ENCODE data around the gene MEF2C.
"Not testable (repeated sequence)": the region's sequence is repeated elsewhere in the genome, so short reads cannot be mapped to it uniquely, and the experiment has no call there.

The MEF2C gene

GRCh38 chr5:88883059-88883835 lies at the start of gene MEF2C:
Gene MEF2C, minus strand, starts transcription at chr5:88883184. Its CDS starts 59,396 bp downstream, at chr5:88823788.
- no peak for DNase-seq (ENCODE audit: low read depth)

DNA sequence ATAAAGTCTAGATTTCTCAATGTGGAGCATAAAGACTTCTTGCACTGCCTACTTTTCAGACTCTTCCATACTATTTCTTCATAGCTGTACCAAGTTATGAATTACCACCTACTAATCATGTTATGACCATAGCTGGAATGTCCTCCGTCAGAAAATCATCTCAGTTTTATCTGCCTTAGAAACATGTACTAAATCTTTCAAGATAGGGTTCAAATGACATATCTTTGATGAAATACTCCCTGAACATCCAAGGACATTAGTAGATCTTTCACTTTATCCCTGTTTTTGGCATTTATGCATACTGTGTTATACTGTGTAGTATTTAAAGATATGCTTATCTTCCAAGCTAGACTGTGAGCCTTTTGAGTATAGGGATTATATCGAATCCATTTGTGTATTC lies 49.6 kb upstream of the MEF2C start:
- no peak for DNase-seq (ENCODE audit: low read depth)

- DNase-seq (ENCODE audit: low read depth): no peak
Observed at GRCh38 chr5:88930335-88930734, 47.4 kb upstream of the MEF2C start.

DNA sequence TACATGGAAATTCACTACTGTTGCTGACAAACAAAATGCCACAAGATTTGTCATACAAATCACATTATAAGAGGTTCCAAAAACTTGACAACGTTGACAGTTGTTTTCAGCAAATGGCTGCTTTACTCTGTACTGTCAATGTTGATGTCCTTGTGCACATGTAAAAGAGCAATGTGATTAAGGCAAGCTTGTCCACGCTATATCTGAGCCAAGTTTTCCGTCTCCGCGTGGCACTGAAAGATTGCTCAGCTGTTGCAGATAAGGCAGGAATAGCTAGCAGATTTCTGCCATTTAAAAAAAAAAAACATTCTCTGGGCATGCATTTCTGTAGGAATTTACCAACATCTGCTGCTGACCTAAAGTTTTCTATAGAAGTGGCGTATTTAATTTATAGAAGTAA lies 46.4 kb upstream of the MEF2C start:
- DNase-seq (ENCODE audit: low read depth): no peak

DNA sequence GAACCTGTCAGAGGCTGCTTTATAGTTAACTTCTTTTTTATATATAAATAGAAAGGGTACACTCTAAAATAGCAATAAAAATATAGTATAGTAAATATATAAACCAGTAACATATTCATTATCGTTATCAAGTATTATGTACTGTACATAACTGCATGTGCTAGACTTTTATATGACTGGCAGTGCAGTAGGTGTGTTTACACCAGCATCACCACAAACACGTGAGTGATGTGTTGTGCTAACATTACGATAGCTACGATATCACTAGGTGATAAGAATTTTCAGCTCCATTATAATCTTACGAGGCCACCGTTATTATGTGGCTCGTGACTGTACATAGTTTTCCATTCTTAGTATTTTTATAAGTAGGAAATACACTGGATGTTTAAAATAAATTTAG lies 43.8 kb upstream of the MEF2C start:
- DNase-seq (ENCODE audit: low read depth): no peak

DNA sequence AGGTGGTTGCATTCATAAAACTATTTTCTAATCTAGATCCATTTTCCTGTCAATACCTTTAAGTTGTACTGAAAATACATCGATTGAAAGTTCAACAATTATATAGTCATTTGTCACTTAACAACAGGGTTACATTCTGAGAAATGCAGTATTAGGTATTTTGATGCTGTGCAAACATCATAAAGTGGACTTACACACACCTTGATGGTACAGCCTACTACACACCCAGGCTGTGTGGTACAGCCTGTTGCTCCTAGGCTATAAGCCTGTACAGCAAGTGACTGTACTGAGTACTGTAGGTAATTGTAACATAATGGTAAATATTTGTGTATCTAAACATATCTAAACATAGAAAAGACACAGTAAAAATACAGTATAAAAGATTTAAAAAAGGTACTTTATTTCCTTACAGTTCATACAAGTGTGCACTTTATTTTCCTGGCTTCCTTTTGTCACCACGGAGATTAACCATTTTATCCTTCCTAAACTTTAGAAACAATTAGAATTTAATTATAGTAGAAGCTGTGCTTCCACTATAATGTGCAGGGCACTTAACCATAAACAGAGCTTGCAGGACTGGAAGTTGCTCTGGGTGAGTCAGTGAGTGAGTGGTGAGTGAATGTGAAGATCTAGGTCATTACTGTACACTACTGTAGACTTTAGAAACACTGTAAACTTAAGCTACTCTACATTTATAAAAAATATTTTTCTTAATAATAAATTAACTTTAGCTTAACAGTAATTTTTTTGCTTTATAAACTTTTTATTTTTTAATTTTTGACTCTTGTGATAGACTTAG lies 42.9 kb upstream of the MEF2C start:
- no peak for DNase-seq (ENCODE audit: low read depth)

DNA sequence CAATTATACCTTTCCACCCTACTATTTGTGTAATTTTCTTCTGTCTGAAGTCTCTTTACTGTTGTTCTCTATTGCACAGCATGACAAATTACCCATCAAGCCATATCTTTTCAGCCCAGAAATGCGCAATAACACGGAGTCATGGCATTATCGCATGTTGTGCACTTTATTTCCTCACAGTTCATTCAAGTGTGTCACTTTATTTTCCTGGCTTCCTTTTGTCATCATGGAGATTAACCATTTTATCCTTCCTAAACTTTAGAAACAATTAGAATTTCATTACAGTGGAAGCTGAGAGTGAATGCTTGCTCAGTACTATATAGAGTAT lies 41.3 kb upstream of the MEF2C start:
- DNase-seq (ENCODE audit: low read depth): no peak

DNA sequence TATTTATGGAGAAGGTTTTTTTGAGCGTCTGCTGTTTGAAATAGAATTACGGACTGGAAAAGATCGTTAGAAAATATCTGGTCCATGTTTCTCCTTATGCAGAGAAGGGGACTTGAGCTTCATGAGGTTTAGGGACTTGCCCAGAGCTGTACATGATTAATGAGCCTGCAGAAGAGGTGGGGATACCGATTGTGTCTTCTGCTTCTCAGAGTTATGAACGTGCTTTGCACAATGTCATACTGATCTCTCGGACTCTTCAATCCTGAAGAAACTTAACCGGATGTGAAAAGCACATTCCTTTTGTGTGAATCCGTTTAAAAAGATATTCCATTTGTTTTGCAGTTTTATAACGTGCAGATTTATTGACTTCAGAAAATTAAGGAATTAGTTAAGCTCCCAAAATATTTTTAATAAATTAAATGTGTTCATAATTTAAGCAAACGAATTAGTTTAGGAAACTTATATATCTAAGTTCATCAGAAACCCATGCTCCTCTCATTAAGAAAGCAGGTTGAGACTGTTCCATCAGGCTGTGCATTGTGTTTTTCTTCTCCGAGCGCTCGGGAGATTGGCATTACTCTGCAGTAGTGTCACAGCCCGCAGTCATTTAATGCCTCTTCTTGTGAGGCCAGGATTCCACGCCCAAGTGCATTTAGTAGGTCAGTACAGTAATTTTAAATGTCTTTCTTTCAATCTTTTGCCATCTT lies 40.8 kb upstream of the MEF2C start:
- DNase-seq (ENCODE audit: low read depth): no peak

DNA sequence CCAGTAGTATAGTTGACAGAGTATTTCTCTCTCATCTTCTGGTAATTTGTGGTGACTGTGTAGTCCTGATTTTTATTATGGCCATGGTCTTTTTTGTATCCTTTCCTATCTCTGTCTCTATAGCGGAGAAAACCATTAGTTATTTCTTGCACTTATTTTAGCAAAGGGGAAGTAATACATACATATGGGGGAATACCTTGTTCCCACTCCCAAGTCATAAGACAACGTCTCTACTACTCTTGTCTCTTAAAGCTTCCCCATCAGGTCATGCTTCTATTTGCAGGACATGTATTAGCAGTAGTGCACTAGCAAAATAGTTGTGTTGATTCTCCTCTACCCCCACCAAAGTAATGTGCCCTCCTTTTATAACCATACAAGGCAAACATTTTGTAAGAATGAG lies 29.8 kb upstream of the MEF2C start:
- DNase-seq (ENCODE audit: low read depth): not testable (repeated sequence)

- DNase-seq (ENCODE audit: low read depth): not testable (repeated sequence)
Observed at GRCh38 chr5:88911059-88911572, 28.1 kb upstream of the MEF2C start.

- DNase-seq (ENCODE audit: low read depth): not testable (repeated sequence)
Observed at GRCh38 chr5:88904478-88904877, 21.5 kb upstream of the MEF2C start.

DNA sequence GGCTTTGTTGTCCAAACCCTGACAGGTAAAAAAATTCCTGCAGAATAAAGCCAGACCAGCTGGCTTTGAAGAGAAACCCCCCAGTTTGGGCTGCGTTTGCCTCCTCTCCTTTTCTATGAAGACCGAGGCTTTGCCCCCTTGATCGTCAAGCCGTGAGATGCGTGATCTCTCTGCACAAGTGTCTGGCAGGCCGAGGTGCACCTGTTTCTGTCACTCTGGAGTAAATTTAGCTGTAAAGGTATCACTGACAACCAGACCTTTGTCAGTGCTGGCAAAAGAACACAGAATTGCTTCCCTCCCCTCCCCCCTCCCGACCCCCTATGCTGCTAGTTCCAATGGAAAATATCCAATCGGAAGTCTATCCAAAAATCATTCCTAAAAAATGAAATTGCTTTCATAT lies 21.0 kb upstream of the MEF2C start:
- not testable (repeated sequence) for DNase-seq (ENCODE audit: low read depth)

- not testable (repeated sequence) for DNase-seq (ENCODE audit: low read depth)
Observed at GRCh38 chr5:88901077-88901476, 18.1 kb upstream of the MEF2C start.

DNA sequence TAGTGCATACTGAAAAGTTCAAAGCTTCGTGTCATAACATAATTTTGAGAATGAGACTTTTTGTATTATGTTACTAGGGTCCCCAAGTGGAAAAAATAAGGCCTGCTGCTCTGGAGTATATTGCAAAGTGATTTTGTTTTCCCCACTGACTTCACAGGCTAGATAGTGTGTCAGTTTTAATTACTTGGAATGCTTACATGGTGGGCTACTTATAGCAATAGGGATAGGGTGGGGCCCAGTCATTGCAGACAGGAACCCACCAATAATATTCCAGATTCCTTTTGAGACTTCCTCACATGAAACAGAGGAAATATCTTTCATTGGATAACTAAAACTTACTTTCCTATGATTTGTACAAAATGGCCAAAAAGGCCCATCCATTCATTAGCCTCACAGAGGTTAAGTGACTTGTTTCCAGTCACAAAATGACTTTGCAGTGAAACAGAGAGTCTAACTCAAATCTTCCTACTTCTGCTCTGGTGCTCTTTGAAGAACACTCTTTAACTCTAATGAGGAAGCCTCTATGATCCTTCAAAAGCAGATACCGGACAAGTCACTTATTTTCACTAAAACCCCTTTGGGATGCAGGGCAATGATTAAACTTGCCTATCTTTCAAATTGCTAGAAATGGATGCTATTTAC lies 16.2 kb upstream of the MEF2C start:
- DNase-seq (ENCODE audit: low read depth): no peak

GRCh38 chr5:88897748-88898147 lies 14.8 kb upstream of the MEF2C start:
- DNase-seq (ENCODE audit: low read depth): no peak

DNA sequence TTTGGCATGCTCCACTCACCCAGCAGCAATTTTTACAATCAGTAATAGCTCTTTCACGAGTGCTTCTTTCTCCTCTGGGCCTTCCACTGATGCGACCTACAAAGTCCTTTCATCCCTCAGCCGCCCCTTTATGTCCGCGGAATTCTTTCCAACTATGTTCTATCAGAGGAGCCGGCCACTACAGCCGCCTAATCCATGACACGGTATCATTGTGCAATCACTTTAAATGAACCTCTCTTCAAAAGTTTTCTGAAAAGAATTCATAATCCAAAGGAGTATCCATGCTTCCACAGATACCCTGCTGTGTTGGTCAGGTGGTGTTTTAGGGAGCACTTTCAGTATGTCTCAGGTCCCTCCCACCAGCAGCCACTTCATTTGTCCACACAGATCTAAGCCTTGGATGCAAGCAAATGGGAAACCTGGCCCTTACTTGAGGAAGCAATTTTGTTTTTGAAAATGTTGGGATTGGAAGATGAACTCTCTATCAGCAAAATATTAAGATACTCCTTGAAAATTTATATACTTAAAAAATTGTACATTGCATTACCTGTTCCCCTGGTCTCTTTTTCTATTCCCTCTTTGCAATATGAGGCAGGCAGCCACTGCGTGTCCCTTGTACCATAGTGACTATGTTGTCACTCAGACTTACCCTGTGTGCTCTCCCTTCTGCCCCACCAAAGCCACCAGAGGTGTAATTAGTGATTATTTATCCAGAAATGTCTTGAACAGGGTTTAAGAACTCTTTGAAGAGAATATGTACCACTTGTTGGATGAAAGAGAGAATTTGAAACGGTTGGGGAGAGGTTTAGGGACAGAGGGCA lies 12.9 kb upstream of the MEF2C start:
- no peak for DNase-seq (ENCODE audit: low read depth)

DNA sequence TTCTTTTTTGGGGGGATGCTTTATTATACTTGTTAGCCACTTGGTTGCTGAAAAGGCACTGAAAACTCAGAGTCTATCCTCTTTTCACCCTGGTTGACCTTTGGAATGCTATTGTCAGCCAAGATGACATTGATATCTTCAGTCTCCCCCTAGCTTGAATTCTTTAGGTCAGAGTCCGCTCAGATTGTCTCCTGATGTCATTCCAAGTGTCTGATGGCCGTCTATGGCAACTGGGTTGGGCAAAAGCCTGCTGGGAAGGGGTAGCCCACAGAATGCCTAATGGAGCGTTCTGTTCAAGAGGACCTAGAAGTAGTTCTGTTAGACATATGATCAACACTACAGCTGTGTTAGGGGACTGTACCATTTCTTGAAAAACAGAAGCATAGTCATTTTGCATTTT lies 9.7 kb upstream of the MEF2C start:
- DNase-seq (ENCODE audit: low read depth): no peak

GRCh38 chr5:88890070-88890781 lies 7.2 kb upstream of the MEF2C start:
- DNase-seq (ENCODE audit: low read depth): no peak

GRCh38 chr5:88889189-88890069 lies 6.4 kb upstream of the MEF2C start:
- DNase-seq (ENCODE audit: low read depth): no peak

GRCh38 chr5:88888848-88889188 lies 5.8 kb upstream of the MEF2C start:
- no peak for DNase-seq (ENCODE audit: low read depth)
